NCI-H1694 (cell line): ENCODE results near the gene TFDP1.

Source experiments
- DNase-seq: peaks from one replicate; lab custom pipeline; 2025; lab: John Stamatoyannopoulos, UW

TFDP1 gene

DNA sequence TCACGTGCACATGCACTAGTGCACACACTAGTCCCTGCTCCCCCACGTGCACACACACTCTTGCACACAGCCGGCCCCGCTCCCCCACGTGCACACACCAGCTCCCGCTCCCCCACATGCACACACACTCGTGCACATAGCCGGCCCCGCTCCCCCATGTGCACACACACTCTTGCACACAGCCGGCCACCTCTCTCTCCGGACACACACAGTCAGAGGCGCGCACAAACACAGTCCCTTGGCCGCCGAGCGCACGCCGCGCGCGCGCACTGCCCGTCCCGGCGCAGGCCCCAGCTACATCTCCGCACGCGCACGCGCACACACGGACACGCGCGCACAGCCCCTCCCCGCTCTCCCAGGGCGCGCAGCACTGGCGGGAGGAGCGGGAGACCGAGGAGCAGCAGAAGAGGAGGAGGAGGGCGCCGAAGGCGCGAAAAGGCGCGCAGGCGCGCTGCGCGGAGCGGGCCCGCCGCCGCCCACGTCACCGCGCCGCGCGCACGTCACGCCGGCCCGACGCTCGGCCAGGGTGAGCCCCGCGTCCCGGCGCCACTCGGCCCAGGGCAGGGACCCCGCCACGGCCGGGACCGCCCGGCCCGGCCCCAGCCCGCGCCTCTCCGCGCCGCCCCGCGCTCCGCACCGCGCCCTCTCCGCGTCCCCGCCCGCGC is at the start of gene TFDP1:
Gene TFDP1 (plus strand): TSS at position 549 of the 665 bp plus-strand sequence. CDS start 1,085 bp downstream, outside the sequence.
- DNase-seq = peak; percentile 69

DNA sequence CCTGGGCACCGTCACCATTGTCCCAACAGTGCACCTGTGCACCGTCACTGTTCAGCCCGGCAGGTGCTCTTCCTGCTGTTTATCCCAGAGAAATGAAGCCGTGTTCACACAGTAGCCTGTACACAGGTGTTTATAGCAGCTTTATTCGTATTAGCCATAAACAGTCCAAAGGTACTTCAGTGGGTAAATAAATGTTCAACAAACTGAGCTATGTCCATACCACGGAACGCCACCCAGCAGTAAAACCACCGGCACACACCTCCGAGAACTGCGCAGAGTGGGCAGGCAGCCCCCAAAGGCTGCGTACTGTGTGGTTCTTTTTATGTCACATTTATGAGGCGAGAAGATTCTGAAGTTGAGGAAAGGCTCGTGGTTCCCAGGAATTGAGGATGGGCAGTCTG is 49.2 kb upstream of the TFDP1 start:
- no peak for DNase-seq

GRCh38 chr13:113536461-113537110 is 48.0 kb upstream of the TFDP1 start:
- DNase-seq = no peak

DNA sequence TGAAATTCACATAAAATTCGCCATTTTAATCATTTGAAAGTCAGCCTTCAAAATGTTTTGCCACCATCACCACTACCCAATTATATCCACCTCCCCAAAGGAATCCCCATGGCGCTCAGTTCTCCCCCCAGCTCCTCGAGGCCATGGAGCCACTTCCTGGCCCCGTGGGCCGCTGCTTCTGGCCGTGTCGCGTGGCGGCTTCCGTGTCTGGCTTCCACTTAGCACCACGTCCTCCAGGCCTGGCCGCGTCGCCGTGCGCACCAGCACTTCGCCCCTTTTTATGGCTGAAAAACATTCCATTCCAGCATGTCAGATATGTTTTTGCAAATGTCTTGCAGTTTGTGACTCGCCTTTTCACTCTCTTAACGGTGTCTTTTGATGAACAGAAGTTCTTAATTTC is 47.3 kb upstream of the TFDP1 start:
- no peak for DNase-seq

GRCh38 chr13:113537909-113538688 is 46.5 kb upstream of the TFDP1 start:
- DNase-seq = no peak

- DNase-seq = no peak
Measured at GRCh38 chr13:113538689-113539058, 45.9 kb upstream of the TFDP1 start.

DNA sequence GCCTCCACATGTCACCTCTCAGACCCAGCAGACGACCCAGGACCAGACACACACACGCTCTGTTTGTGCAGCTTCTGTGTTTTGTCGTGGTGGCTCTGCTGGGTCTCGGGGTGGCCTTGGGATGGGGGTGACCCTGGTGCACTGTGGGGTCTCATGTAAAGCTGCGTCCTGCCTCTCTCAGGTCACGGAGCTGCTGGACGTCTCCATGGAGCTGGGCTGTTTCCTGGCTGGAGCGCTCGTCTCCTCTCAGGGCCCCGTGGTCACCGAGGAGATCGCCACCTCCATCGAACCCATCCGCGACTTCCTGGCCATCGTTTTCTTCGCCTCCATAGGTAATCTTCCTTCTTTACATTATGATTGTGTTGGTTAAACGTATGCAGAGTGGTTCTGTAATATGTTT is 45.4 kb upstream of the TFDP1 start:
- no peak for DNase-seq

- no peak for DNase-seq
Measured at GRCh38 chr13:113539822-113540221, 44.7 kb upstream of the TFDP1 start.

- no peak for DNase-seq
Measured at GRCh38 chr13:113540523-113540922, 44.0 kb upstream of the TFDP1 start.

GRCh38 chr13:113542751-113543424 is 41.7 kb upstream of the TFDP1 start:
- no peak for DNase-seq

DNA sequence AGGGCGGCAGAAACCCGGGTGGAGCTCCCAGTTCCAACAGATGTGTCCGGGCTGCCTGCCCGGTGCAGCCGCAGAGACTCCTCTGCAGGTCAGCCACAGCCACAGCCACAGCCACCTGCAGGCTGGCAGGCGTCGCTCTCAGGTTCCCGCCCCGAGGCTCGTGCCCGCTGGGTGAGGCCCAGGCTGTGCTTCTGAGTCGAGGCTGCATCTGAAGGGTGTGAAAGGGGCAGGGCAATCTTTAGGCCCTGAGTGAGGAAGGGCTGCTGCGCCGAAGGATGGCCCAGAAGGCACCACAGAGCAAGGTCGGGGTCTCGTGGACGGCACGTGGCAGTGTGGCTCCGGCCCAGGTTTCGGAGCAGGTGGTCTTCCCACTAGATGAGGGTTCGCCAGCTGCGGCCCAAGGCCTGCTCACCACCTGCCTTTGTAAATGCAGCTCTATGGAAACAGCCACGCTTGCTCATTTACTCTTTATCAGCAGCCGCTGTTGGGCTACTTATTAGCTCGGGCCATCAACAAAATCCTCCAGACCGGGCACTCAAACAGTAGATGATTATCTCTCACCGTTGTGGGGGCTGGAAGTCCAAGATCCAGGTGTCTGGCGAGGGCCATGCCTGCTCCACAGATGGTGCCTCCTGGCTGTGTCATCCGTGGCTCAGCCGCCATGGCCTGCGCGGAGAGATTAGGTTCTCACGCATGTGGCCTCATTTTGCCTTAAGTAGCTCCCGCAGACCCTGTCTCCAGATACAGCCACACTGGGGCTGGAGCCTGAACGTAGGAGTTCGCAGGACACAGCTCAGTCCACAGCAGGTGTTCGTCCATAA is 40.3 kb upstream of the TFDP1 start:
- DNase-seq = no peak

DNA sequence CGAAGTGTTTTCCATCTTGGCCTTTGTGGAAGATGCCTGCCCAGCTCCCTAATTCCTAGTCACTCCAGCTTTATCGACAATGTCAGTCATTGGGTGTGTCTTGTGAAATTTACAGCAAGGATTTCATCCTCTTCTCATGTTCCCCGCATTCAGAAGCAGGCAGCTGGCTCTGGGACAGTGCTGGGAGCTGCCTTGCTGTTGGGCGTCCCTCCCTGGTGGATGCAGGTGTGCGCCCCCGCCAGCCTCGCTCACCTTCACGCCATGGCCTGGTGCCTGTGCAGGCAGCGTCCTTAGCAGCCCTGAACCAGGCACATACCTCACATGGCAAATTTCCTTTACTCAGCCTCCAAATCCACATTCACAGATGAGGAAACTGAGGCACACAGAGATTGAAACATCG is 39.7 kb upstream of the TFDP1 start:
- no peak for DNase-seq

DNA sequence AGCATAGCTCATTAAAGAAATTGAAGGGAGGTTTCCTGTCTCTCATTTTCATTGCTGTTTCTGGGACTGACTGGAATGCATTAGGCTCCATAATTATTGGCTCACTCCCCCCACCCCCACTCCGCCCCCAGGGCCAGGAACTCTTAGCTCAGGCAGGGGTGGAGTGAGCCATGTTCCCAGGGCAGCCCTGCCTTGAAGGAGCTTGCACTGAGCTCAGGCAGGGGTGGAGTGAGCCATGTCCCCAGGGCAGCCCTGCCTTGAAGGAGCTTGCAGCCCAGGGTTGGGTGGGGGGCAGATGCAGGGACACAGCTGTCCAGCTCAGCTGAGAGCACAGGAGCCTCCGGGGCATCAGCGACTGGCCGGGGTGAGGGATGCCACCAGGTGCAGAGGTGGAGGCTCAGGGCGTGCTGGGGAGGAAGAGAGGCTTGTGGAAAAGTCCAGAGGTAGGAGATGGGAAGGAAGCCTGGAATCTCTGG is 39.1 kb upstream of the TFDP1 start:
- DNase-seq = no peak

DNA sequence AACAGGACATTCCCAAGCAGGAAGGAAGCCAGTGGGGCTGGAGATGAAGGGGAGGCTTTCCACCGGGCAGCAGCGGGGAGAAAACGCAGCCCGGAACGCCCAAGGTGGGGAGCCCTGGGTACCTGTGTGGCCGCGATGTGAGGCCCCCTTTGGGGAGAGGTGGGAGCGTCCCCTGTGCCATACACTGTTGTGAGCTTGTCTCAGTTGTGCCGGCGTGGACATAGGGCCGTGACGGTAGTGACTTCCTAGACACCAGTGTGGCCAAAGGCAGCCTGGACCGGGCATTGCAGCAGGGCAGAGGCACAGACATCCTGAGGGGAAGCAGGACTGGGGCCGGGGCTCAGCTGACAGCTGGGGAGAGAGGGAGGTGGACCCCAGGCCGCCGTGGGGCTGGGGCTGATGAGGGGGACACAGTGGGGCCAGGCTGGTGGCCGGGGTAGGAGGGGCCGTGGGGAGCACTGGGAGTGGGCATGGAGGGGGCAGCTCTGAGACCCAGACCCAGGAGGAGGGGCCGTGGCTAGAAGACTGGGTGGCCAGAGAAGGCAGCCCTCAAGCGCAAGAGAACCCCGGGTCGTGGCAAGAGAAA is 38.5 kb upstream of the TFDP1 start:
- no peak for DNase-seq

DNA sequence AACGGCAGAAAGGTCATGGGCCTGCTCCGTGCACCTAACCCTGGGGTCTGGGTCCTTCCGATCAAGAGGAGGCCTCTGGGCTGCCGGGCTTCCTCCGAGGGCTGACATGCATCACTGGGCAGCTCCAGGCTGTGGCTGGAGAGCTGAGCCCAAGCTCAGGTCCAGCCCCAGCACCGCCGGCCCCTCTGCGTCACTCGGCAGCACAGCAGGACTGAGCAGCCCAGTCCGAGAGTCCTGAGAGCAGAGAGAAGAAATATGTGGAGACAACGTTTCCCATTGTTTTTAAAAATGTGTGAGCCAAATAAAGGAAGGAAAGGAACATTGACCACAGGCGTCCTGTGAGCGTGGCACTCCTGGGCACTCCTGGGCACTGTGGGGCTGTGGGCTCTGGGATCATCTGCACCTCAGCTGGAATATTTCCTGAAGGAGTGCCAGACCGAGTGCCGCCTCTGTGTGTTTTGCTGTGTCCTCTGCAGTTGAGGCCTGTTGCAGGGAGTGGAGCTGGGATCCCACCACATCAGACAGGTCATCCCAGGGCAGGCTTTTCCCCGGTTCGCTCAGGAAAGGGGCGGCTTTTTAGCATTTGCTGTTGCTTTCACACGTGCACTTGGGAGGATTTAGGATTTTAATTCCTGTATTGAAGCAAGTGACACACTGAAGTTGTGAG is 37.8 kb upstream of the TFDP1 start:
- DNase-seq = no peak

- no peak for DNase-seq
Measured at GRCh38 chr13:113547238-113547971, 37.1 kb upstream of the TFDP1 start.

DNA sequence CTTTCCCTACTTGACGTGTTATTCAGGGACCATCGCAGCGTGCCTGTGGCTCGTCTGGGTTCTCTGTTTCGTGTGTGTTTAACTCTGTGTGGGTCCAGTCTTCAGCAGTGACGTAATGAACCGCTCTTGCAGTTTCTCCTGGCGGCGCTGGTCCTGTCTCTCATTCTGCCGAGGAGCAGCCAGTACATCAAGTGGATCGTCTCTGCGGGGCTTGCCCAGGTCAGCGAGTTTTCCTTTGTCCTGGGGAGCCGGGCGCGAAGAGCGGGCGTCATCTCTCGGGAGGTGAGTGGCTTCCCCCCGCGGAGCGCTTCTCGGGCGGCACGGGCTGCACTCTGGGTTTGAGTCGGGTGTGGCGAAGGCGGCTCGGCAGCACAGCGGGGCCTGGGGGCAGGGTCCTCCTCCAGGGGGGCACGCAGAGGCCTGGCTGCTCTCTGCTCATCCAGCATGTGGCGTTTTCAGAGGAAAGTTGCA is 36.3 kb upstream of the TFDP1 start:
- no peak for DNase-seq

- no peak for DNase-seq
Measured at GRCh38 chr13:113548778-113549621, 35.6 kb upstream of the TFDP1 start.

DNA sequence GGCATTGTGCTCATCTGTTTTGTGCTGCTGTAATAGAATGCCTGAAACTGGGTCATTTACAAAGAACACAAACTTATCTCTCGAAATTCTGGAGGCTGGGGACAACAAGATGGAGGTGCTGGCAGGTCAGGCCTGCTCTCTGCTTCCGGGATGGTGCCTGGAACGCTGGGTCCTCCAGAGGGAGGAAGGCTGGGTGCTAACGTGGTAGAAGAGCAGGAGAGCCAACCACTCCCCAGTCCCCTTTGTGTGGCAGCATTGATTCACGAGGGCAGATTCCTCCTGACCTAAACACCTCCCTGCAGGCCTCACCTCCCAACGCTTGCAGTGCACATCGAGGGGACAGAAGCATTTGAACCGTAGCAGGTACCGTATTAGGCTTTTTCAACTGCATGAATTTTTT is 34.1 kb upstream of the TFDP1 start:
- DNase-seq = no peak
